HL-60 (cell line): Measurements from ENCODE around the gene RBM4.

Experiments used
- DNase-seq, 2 experiments: peaks; one replicate each; pipeline ENCODE4 v3.0.0-alpha.2; 2010 to 2020; ENCODE audit warnings: low read depth in 1 of 2, low spot score in 1 of 2
- H3K27ac ChIP-seq: fragments of 250-450 bp; sonication (Bioruptor Pico); replicated peaks from 2 replicates; pipeline ENCODE4 v1.5.1; 2020; ENCODE audit warnings: mild to moderate bottlenecking, moderate library complexity
- H3K27me3 ChIP-seq: fragments of 250-450 bp; sonication (Bioruptor Pico); 2 replicates; pipeline ENCODE4 v1.5.1; 2021; ENCODE audit warnings: mild to moderate bottlenecking, moderate library complexity; ENCODE audit not compliant: insufficient read depth, poor library complexity, severe bottlenecking
- H3K4me3 ChIP-seq: replicated peaks from 2 replicates; pipeline ENCODE4 v1.5.1; 2011; ENCODE audit warnings: mild to moderate bottlenecking, control low read depth, low read length; ENCODE audit not compliant: insufficient read depth
- GABPA ChIP-seq: IDR thresholded peaks from 2 replicates; pipeline ENCODE4 v1.6.1; 2012; ENCODE audit warnings: low read depth
- POLR2AphosphoS5 ChIP-seq: IDR thresholded peaks from 2 replicates; pipeline ENCODE4 v1.6.1; 2012; ENCODE audit warnings: low read depth
- REST ChIP-seq: IDR thresholded peaks from 2 replicates; pipeline ENCODE4 v1.6.1; 2012; ENCODE audit warnings: low read depth; ENCODE audit not compliant: insufficient replicate concordance
- SPI1 ChIP-seq: IDR thresholded peaks from 2 replicates; pipeline ENCODE4 v1.6.1; 2012; ENCODE audit warnings: low read depth, mild to moderate bottlenecking, borderline replicate concordance
- TF ChIP-seq, protein P1 (sequence below): IDR thresholded peaks from one replicate; pipeline ENCODE4 v1.5.1; 2011; ENCODE audit warnings: low read length, control low read depth, inconsistent platforms; ENCODE audit not compliant: insufficient read depth

RBM4 gene

GRCh38 chr11:66625752-66626149, 12.8 kb upstream of the RBM4 start:
- no peak for TF ChIP-seq SPI1
- TF ChIP-seq, protein P1, sequence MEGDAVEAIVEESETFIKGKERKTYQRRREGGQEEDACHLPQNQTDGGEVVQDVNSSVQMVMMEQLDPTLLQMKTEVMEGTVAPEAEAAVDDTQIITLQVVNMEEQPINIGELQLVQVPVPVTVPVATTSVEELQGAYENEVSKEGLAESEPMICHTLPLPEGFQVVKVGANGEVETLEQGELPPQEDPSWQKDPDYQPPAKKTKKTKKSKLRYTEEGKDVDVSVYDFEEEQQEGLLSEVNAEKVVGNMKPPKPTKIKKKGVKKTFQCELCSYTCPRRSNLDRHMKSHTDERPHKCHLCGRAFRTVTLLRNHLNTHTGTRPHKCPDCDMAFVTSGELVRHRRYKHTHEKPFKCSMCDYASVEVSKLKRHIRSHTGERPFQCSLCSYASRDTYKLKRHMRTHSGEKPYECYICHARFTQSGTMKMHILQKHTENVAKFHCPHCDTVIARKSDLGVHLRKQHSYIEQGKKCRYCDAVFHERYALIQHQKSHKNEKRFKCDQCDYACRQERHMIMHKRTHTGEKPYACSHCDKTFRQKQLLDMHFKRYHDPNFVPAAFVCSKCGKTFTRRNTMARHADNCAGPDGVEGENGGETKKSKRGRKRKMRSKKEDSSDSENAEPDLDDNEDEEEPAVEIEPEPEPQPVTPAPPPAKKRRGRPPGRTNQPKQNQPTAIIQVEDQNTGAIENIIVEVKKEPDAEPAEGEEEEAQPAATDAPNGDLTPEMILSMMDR = no peak
- H3K27ac ChIP-seq = no peak overlapping the region
- DNase-seq = no peak
- H3K27me3 ChIP-seq = no peaks in the 10 kb centered on the region
- H3K4me3 ChIP-seq = no peak overlapping the region

GRCh38 chr11:66626382-66626781, 12.1 kb upstream of the RBM4 start:
- no peak for DNase-seq
- TF ChIP-seq, protein P1 = no peak
- TF ChIP-seq GABPA (no peak), REST (no peak), POLR2AphosphoS5 (no peak), SPI1 (no peak)
- H3K27ac ChIP-seq = no peak overlapping the region
- no peaks in the 10 kb centered on the region for H3K27me3 ChIP-seq
- no peak overlapping the region for H3K4me3 ChIP-seq

- Histone ChIP-seq H3K27ac (no peak overlapping the region), H3K27me3 (no peaks in the 10 kb centered on the region), H3K4me3 (no peak overlapping the region)
- no peak for DNase-seq
- TF ChIP-seq POLR2AphosphoS5 (no peak), GABPA (no peak), REST (no peak), SPI1 (no peak)
- TF ChIP-seq, protein P1 = no peak
Observed at GRCh38 chr11:66626926-66627325, 11.6 kb upstream of the RBM4 start.

GRCh38 chr11:66628061-66628603, 10.4 kb upstream of the RBM4 start:
- Histone ChIP-seq H3K27ac (no peak overlapping the region), H3K4me3 (no peak overlapping the region), H3K27me3 (no peaks in the 10 kb centered on the region)
- DNase-seq = no peak
- TF ChIP-seq GABPA = no peak
- TF ChIP-seq, protein P1 = no peak
